ENCODE measurements around the gene UCHL3. TPM values are rescaled to one million over a fixed set of nuclear protein-coding genes. Genes with fewer than 3 reads are reported as not detected.

UCHL3 gene
- total RNA-seq, 1 donor from 2014 or later: 23.2 TPM

DNA sequence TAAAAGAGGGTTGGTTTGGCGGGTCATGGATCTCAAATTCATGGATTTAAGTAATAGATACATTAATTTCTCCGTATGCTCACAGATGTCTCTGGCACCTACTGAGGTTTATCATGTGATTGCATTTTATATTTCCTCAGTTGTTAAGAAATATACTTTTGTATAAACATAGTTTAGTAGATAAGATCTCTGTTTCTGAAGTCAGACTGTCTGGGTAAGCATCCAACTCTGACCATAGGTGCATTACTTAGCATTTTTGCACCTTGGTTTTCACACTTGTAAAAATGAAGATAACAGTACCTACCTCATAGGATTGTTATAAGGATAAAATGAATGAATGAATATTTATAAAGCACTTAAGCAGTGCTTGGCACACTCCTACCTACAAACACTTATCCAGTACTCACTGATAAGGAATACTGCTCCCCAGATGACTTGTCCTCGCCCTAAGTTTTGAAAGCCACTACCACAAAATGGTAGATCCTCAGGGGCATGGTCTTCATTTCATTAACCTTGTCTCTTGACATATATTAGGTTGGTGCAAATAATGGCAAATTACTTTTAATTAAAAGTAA lies 38.5 kb upstream of the UCHL3 start:
- H3K4me1 ChIP-seq: no peaks in the 10 kb centered on the region
- no peaks in the 10 kb centered on the region for H3K9me3 ChIP-seq (replicated peaks)
- no peak overlapping the region for H3K4me3 ChIP-seq
- intact Hi-C loops (cut with micrococcal nuclease): no loop called here
- no peaks in the 10 kb centered on the region for H3K27me3 ChIP-seq (ENCODE audit: low read depth)
- no peaks in the 10 kb centered on the region for H3K36me3 ChIP-seq
- H3K27ac ChIP-seq (replicated peaks): no peak overlapping the region
- no peak for DNase-seq
- TF ChIP-seq, protein P1, sequence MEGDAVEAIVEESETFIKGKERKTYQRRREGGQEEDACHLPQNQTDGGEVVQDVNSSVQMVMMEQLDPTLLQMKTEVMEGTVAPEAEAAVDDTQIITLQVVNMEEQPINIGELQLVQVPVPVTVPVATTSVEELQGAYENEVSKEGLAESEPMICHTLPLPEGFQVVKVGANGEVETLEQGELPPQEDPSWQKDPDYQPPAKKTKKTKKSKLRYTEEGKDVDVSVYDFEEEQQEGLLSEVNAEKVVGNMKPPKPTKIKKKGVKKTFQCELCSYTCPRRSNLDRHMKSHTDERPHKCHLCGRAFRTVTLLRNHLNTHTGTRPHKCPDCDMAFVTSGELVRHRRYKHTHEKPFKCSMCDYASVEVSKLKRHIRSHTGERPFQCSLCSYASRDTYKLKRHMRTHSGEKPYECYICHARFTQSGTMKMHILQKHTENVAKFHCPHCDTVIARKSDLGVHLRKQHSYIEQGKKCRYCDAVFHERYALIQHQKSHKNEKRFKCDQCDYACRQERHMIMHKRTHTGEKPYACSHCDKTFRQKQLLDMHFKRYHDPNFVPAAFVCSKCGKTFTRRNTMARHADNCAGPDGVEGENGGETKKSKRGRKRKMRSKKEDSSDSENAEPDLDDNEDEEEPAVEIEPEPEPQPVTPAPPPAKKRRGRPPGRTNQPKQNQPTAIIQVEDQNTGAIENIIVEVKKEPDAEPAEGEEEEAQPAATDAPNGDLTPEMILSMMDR (IDR thresholded peaks at IDR 0.05; ENCODE audit: borderline replicate concordance): no peak

DNA sequence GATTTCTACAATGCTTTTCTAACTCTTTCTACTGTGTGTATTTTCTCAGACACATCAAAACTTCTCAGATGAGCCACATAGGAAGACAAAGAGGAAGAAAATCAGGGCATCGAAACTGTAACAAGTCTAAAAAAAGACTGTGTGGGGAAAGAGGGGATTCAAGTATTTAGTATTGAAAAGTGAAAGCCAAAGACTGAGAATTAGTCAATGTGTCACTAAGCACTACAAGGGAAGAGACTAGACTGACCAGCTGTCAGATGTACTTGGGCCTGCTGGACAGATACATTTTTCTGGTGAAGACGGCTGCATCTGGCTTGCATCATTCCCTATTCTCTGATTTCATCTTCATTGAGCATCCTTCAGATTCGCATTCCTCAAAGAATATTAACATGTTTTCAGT lies 37.3 kb upstream of the UCHL3 start:
- Histone ChIP-seq H3K27ac (replicated peaks) (no peak overlapping the region), H3K27me3 (ENCODE audit: low read depth) (no peaks in the 10 kb centered on the region), H3K36me3 (no peaks in the 10 kb centered on the region), H3K4me1 (no peaks in the 10 kb centered on the region), H3K9me3 (replicated peaks) (no peaks in the 10 kb centered on the region), H3K4me3 (no peak overlapping the region)
- intact Hi-C loops (cut with micrococcal nuclease): no loop called here
- TF ChIP-seq, protein P1 (IDR thresholded peaks at IDR 0.05; ENCODE audit: borderline replicate concordance): no peak
- DNase-seq: no peak

DNA sequence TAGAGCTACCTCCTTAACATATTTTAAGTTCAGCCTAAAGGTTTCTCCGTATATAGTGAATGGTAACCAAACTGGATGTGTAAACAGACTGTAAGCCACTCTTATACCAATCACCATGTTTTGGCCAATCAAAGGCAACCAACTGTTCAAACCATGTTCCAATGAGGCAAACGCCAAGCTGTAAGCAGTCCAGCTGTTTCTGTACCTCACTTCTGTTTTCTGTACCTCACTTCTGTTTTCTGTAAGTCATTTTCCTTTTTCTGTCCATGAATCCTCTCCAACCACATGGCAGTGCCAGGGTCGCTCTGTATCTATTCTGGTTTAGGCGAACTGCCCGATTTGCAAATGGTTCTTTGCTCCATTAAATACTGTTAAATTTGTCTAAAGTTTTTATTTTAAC lies 36.3 kb upstream of the UCHL3 start:
- intact Hi-C loops (cut with micrococcal nuclease): no loop called here
- no peak overlapping the region for H3K27ac ChIP-seq (replicated peaks)

GRCh38 chr13:75514080-75514995 lies 35.3 kb upstream of the UCHL3 start:
- intact Hi-C loops (cut with micrococcal nuclease): no loop called here
- H3K4me1 ChIP-seq: no peaks in the 10 kb centered on the region
- no peaks in the 10 kb centered on the region for H3K27me3 ChIP-seq (ENCODE audit: low read depth)
- no peak overlapping the region for H3K27ac ChIP-seq (replicated peaks)
- H3K4me3 ChIP-seq: no peak overlapping the region
- DNase-seq: no peak
- H3K9me3 ChIP-seq (replicated peaks): no peaks in the 10 kb centered on the region
- TF ChIP-seq, protein P1 (IDR thresholded peaks at IDR 0.05; ENCODE audit: borderline replicate concordance): no peak
- H3K36me3 ChIP-seq: no peaks in the 10 kb centered on the region

More for the DNA sequence above, 36.3 kb upstream of the UCHL3 start:
- no peaks in the 10 kb centered on the region for H3K36me3 ChIP-seq
- no peaks in the 10 kb centered on the region for H3K4me1 ChIP-seq
- H3K4me3 ChIP-seq: no peak overlapping the region
- H3K27me3 ChIP-seq (ENCODE audit: low read depth): no peaks in the 10 kb centered on the region
- no peaks in the 10 kb centered on the region for H3K9me3 ChIP-seq (replicated peaks)
- DNase-seq: no peak
- TF ChIP-seq, protein P1 (IDR thresholded peaks at IDR 0.05; ENCODE audit: borderline replicate concordance): no peak

- TF ChIP-seq, protein P1 (IDR thresholded peaks at IDR 0.05; ENCODE audit: borderline replicate concordance): no peak
- H3K36me3 ChIP-seq: no peaks in the 10 kb centered on the region
- no peak overlapping the region for H3K4me3 ChIP-seq
- intact Hi-C loops (cut with micrococcal nuclease): no loop called here
- no peaks in the 10 kb centered on the region for H3K4me1 ChIP-seq
- H3K27ac ChIP-seq (replicated peaks): no peak overlapping the region
- DNase-seq: no peak
- H3K9me3 ChIP-seq (replicated peaks): no peaks in the 10 kb centered on the region
- H3K27me3 ChIP-seq (ENCODE audit: low read depth): no peaks in the 10 kb centered on the region
These were observed 31.0 kb upstream of the UCHL3 start for GRCh38 chr13:75518439-75519088.
